WTC11 (cell line): ENCODE data around the gene PHF11. TPM values are rescaled to one million over a fixed set of nuclear protein-coding genes. Genes with fewer than 3 reads are reported as not detected.

Experiments used
- ATAC-seq: fragments of 200-7000 bp; cut with Tn5 transposase; 2 replicates; pipeline ENCODE4 v1.10.0; 2021; ENCODE audit warnings: mild to moderate bottlenecking, moderate library complexity
- CTCF ChIA-PET: fragments of 300-600 bp; sonication (Branson Sonifier 250); formaldehyde crosslinking; loops from one replicate; lab custom pipeline; 2021; ENCODE audit warnings: antibody characterized with exemption; lab: Charles Lee
- POLR2A ChIA-PET: fragments of 350-600 bp; sonication (Branson Sonifier 250); formaldehyde crosslinking; loops from one replicate; lab custom pipeline; 2021; ENCODE audit warnings: antibody characterized with exemption; lab: Charles Lee
- DNase-seq: peaks from one replicate; pipeline ENCODE4 v3.0.0; 2021; ENCODE audit warnings: low spot score
- H3K27ac Mint-ChIP-seq: 2 replicates; pipeline ENCODE4 v1.8.0; 2021; ENCODE audit warnings: mixed read lengths
- H3K27me3 Mint-ChIP-seq: 2 replicates; pipeline ENCODE4 v1.8.0; 2021; ENCODE audit warnings: low read depth, mild to moderate bottlenecking, moderate library complexity, mixed read lengths
- H3K36me3 Mint-ChIP-seq: 2 replicates; pipeline ENCODE4 v1.8.0; 2021; ENCODE audit warnings: mixed read lengths
- H3K4me1 Mint-ChIP-seq: 2 replicates; pipeline ENCODE4 v1.8.0; 2022; ENCODE audit warnings: mixed read lengths
- H3K4me3 Mint-ChIP-seq: 2 replicates; pipeline ENCODE4 v1.8.0; 2021; ENCODE audit warnings: mild to moderate bottlenecking, moderate library complexity, mixed read lengths
- H3K9me3 Mint-ChIP-seq: 2 replicates; pipeline ENCODE4 v1.8.0; 2021; ENCODE audit warnings: mixed read lengths
- FOXK1 ChIP-seq: sonication (generic); formaldehyde crosslinking; IDR thresholded peaks from 2 replicates; pipeline ENCODE4 v1.8.0; 2022; ENCODE audit warnings: mild to moderate bottlenecking, moderate library complexity, missing genetic modification reagents
- FOXP1 ChIP-seq: sonication (generic); formaldehyde crosslinking; IDR thresholded peaks from 2 replicates; pipeline ENCODE4 v1.8.0; 2022; ENCODE audit warnings: missing genetic modification reagents, mild to moderate bottlenecking, moderate library complexity, borderline replicate concordance
- GRHL2 ChIP-seq: fragments of 250-450 bp; sonication (Bioruptor Pico); IDR thresholded peaks from 2 replicates; pipeline ENCODE4 v1.8.0; 2022; ENCODE audit warnings: mild to moderate bottlenecking, moderate library complexity; ENCODE audit not compliant: insufficient replicate concordance, severe bottlenecking
- IRF2 ChIP-seq: sonication (generic); formaldehyde crosslinking; IDR thresholded peaks from 2 replicates; pipeline ENCODE4 v1.8.0; 2022; ENCODE audit warnings: low read depth, missing genetic modification reagents, borderline replicate concordance
- MYBL2 ChIP-seq: sonication (generic); formaldehyde crosslinking; IDR thresholded peaks from 2 replicates; pipeline ENCODE4 v1.8.1; 2023; ENCODE audit warnings: mild to moderate bottlenecking, moderate library complexity, missing genetic modification reagents
- NFE2L1 ChIP-seq: sonication (generic); formaldehyde crosslinking; IDR thresholded peaks from 2 replicates; pipeline ENCODE4 v1.8.1; 2023; ENCODE audit warnings: missing genetic modification reagents
- NR2C2 ChIP-seq: sonication (generic); formaldehyde crosslinking; IDR thresholded peaks from 2 replicates; pipeline ENCODE4 v1.8.0; 2022; ENCODE audit warnings: mild to moderate bottlenecking, missing genetic modification reagents
- OVOL2 ChIP-seq: fragments of 250-450 bp; sonication (Bioruptor Pico); IDR thresholded peaks from 2 replicates; pipeline ENCODE4 v1.9.0; 2021; ENCODE audit warnings: mild to moderate bottlenecking, borderline replicate concordance
- RELA ChIP-seq: sonication (generic); formaldehyde crosslinking; IDR thresholded peaks from 2 replicates; pipeline ENCODE4 v1.8.1; 2022; ENCODE audit warnings: missing genetic modification reagents, mild to moderate bottlenecking, borderline replicate concordance
- ZNF121 ChIP-seq: sonication (generic); formaldehyde crosslinking; IDR thresholded peaks from 2 replicates; pipeline ENCODE4 v1.8.0; 2023; ENCODE audit warnings: missing genetic modification reagents
- ZNF416 ChIP-seq: fragments of 250-450 bp; sonication (Bioruptor Pico); IDR thresholded peaks from 2 replicates; pipeline ENCODE4 v1.9.0; 2021; ENCODE audit warnings: mild to moderate bottlenecking, inconsistent platforms
- total RNA-seq: library from RNA; stranded (reverse); gene quantifications from 3 replicates; pipeline ENCODE4 v1.2.3, GENCODE V29; 2021
- TF ChIP-seq, protein P1 (sequence below): sonication (generic); formaldehyde crosslinking; IDR thresholded peaks from 2 replicates; pipeline ENCODE4 v1.8.1; 2023; ENCODE audit warnings: mild to moderate bottlenecking, missing genetic modification reagents, borderline replicate concordance
- TF ChIP-seq, protein P2 (sequence below): sonication (generic); formaldehyde crosslinking; IDR thresholded peaks from 2 replicates; pipeline ENCODE4 v1.8.0; 2022; ENCODE audit warnings: mild to moderate bottlenecking, missing genetic modification reagents
- TF ChIP-seq, protein P3 (sequence below): sonication (generic); formaldehyde crosslinking; IDR thresholded peaks from 2 replicates; pipeline ENCODE4 v1.8.1; 2022; ENCODE audit warnings: low read depth, mild to moderate bottlenecking, moderate library complexity, missing genetic modification reagents, borderline replicate concordance
- TF ChIP-seq, protein P4 (sequence below): sonication (generic); formaldehyde crosslinking; IDR thresholded peaks from 2 replicates; pipeline ENCODE4 v1.8.0; 2023; ENCODE audit warnings: missing genetic modification reagents, mild to moderate bottlenecking, borderline replicate concordance
- TF ChIP-seq, protein P5 (sequence below): sonication (generic); formaldehyde crosslinking; IDR thresholded peaks from 2 replicates; pipeline ENCODE4 v1.8.1; 2022; ENCODE audit warnings: mild to moderate bottlenecking, moderate library complexity, missing genetic modification reagents
- TF ChIP-seq, protein P6 (sequence below): sonication (generic); formaldehyde crosslinking; conservative IDR thresholded peaks from 2 replicates; pipeline ENCODE4 v1.8.1; 2022; ENCODE audit warnings: mild to moderate bottlenecking, missing genetic modification reagents
- TF ChIP-seq, protein P7 (sequence below): sonication (generic); formaldehyde crosslinking; IDR thresholded peaks from 2 replicates; pipeline ENCODE4 v1.8.1; 2023; ENCODE audit warnings: mild to moderate bottlenecking, moderate library complexity, missing genetic modification reagents

Gene PHF11
- total RNA-seq, 1 experiment from 2014 or later: 9.3 TPM

DNA sequence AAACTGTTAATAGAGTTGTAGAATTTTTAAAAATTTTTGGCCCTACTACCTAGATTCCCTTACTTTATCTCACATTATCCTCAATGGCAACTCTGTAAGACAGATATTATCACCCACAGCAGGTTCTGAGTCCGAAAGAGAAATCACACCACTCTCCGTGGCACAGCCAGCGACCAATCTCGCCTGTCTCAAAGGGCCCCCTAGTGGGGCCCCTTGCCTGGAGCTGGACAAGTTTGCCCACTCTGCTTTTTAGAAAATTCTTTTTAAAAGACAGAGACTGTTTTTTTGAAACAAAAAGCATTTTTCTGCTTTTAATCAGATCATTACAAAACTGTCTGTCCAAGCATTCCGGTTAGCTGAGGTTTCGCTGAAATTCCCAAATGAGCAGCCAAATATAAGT is 21.7 kb downstream of the PHF11 start (continued):
- TF ChIP-seq, protein P1, sequence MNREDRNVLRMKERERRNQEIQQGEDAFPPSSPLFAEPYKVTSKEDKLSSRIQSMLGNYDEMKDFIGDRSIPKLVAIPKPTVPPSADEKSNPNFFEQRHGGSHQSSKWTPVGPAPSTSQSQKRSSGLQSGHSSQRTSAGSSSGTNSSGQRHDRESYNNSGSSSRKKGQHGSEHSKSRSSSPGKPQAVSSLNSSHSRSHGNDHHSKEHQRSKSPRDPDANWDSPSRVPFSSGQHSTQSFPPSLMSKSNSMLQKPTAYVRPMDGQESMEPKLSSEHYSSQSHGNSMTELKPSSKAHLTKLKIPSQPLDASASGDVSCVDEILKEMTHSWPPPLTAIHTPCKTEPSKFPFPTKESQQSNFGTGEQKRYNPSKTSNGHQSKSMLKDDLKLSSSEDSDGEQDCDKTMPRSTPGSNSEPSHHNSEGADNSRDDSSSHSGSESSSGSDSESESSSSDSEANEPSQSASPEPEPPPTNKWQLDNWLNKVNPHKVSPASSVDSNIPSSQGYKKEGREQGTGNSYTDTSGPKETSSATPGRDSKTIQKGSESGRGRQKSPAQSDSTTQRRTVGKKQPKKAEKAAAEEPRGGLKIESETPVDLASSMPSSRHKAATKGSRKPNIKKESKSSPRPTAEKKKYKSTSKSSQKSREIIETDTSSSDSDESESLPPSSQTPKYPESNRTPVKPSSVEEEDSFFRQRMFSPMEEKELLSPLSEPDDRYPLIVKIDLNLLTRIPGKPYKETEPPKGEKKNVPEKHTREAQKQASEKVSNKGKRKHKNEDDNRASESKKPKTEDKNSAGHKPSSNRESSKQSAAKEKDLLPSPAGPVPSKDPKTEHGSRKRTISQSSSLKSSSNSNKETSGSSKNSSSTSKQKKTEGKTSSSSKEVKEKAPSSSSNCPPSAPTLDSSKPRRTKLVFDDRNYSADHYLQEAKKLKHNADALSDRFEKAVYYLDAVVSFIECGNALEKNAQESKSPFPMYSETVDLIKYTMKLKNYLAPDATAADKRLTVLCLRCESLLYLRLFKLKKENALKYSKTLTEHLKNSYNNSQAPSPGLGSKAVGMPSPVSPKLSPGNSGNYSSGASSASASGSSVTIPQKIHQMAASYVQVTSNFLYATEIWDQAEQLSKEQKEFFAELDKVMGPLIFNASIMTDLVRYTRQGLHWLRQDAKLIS (CRISPR knock-in tag): no peak
- TF ChIP-seq IRF2 (CRISPR knock-in tag): no peak
- no peak for TF ChIP-seq MYBL2 (CRISPR knock-in tag)
- TF ChIP-seq, protein P2, sequence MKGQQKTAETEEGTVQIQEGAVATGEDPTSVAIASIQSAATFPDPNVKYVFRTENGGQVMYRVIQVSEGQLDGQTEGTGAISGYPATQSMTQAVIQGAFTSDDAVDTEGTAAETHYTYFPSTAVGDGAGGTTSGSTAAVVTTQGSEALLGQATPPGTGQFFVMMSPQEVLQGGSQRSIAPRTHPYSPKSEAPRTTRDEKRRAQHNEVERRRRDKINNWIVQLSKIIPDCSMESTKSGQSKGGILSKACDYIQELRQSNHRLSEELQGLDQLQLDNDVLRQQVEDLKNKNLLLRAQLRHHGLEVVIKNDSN (CRISPR knock-in tag): no peak
- TF ChIP-seq ZNF121 (CRISPR knock-in tag): no peak

DNA sequence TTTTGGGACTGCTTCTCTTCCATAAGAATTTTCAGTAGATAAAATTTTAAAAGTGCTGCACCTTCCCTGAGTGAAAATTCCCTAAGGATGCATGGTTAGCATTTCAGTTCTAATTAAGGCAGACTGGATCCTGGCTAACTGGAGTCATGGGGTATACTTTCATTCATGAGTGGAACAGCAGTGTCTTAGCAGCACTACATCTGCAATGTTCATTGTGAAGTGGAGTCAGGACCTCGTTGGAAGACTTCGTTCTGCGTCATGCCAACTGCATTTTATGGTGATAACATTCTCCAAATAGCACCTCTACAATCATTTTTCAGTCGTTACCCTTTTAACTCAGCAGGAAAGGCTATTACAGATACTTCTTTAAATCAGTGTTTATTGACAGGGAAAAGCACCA is 25.5 kb downstream of the PHF11 start:
- CTCF ChIA-PET: no interaction called here
- H3K27me3 Mint-ChIP-seq: no peaks in the 10 kb centered on the region
- no peaks in the 10 kb centered on the region for H3K4me1 Mint-ChIP-seq
- POLR2A ChIA-PET: no interaction called here
- H3K27ac Mint-ChIP-seq: no peak overlapping the region
- no peak for TF ChIP-seq NR2C2
- no peak for TF ChIP-seq GRHL2 (CRISPR knock-in tag)
- TF ChIP-seq OVOL2: no peak
- TF ChIP-seq FOXP1: no peak
- no peak for TF ChIP-seq ZNF416 (CRISPR knock-in tag)
- TF ChIP-seq NFE2L1 (CRISPR knock-in tag): no peak
- TF ChIP-seq, protein P3, sequence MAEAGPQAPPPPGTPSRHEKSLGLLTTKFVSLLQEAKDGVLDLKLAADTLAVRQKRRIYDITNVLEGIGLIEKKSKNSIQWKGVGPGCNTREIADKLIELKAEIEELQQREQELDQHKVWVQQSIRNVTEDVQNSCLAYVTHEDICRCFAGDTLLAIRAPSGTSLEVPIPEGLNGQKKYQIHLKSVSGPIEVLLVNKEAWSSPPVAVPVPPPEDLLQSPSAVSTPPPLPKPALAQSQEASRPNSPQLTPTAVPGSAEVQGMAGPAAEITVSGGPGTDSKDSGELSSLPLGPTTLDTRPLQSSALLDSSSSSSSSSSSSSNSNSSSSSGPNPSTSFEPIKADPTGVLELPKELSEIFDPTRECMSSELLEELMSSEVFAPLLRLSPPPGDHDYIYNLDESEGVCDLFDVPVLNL (CRISPR knock-in tag): no peak
- TF ChIP-seq, all 79 proteins: peak for 0
- Mint-ChIP-seq H3K36me3 (no peaks in the 10 kb centered on the region), H3K9me3 (no peaks in the 10 kb centered on the region), H3K4me3 (no peak overlapping the region)
- ATAC-seq: no peak
- DNase-seq: no peak

DNA sequence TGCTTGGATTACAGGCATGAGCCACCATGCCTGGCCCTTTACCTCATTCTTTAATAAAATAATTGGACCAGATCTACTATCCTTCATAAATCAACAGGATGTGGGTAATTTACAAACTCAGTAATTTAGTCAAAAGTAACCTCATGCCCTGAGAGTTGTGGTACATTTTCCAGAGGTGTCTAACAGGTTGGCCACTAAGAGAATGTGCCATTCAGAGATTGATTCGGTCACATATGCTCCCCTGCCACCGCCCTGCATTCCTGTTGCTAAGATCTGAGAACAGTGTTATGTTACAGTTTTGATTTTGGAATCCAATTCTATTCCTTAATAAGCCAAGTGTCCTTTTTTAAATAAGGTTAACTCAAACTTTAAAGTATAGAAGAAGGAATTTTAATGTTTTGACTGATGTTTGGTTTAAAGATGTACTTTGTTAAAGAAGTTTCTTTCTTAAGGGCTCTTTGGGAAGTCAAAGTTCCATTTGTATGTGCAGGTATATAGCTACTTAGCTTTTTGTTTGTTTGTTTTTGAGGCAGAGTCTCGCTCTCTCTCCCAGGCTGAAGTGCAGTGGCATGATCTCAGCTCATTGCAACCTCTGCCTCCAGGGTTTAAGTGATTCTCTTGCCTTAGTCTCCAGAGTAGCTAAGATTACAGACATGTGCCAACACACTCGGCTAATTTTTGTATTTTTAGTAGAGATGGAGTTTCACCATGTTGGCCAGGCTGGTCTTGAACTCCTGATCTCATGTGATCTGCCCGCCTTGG is 29.2 kb downstream of the PHF11 start:
- peaks cover 1% of the 10 kb centered on the region; the same call in 1 of the 2 replicates for H3K36me3 Mint-ChIP-seq
- ChIA-PET POLR2A (interaction anchor here (0.7 kb wide), 1 partner anchor 500 kb away, joined by 4 read pairs; no protein-coding TSS in a partner anchor), CTCF (interaction anchor here (0.5 to 1.1 kb wide), 3 partner anchors 11 to 230 kb away, joined by 3 to 4 read pairs (median 3); no protein-coding TSS in a partner anchor)
- H3K4me3 Mint-ChIP-seq: no peak overlapping the region
- no peaks in the 10 kb centered on the region for H3K27me3 Mint-ChIP-seq
- H3K4me1 Mint-ChIP-seq: no peaks in the 10 kb centered on the region
- no peaks in the 10 kb centered on the region for H3K9me3 Mint-ChIP-seq
- no peak overlapping the region for H3K27ac Mint-ChIP-seq
- ATAC-seq: no peak
- DNase-seq: no peak
- TF ChIP-seq, protein P4, sequence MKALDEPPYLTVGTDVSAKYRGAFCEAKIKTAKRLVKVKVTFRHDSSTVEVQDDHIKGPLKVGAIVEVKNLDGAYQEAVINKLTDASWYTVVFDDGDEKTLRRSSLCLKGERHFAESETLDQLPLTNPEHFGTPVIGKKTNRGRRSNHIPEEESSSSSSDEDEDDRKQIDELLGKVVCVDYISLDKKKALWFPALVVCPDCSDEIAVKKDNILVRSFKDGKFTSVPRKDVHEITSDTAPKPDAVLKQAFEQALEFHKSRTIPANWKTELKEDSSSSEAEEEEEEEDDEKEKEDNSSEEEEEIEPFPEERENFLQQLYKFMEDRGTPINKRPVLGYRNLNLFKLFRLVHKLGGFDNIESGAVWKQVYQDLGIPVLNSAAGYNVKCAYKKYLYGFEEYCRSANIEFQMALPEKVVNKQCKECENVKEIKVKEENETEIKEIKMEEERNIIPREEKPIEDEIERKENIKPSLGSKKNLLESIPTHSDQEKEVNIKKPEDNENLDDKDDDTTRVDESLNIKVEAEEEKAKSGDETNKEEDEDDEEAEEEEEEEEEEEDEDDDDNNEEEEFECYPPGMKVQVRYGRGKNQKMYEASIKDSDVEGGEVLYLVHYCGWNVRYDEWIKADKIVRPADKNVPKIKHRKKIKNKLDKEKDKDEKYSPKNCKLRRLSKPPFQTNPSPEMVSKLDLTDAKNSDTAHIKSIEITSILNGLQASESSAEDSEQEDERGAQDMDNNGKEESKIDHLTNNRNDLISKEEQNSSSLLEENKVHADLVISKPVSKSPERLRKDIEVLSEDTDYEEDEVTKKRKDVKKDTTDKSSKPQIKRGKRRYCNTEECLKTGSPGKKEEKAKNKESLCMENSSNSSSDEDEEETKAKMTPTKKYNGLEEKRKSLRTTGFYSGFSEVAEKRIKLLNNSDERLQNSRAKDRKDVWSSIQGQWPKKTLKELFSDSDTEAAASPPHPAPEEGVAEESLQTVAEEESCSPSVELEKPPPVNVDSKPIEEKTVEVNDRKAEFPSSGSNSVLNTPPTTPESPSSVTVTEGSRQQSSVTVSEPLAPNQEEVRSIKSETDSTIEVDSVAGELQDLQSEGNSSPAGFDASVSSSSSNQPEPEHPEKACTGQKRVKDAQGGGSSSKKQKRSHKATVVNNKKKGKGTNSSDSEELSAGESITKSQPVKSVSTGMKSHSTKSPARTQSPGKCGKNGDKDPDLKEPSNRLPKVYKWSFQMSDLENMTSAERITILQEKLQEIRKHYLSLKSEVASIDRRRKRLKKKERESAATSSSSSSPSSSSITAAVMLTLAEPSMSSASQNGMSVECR (CRISPR knock-in tag): no peak
- TF ChIP-seq, protein P5, sequence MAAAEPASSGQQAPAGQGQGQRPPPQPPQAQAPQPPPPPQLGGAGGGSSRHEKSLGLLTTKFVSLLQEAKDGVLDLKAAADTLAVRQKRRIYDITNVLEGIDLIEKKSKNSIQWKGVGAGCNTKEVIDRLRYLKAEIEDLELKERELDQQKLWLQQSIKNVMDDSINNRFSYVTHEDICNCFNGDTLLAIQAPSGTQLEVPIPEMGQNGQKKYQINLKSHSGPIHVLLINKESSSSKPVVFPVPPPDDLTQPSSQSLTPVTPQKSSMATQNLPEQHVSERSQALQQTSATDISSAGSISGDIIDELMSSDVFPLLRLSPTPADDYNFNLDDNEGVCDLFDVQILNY (CRISPR knock-in tag): no peak
- TF ChIP-seq FOXK1 (CRISPR knock-in tag) (no peak), ZNF121 (CRISPR knock-in tag) (no peak), RELA (CRISPR knock-in tag) (no peak)
- TF ChIP-seq, protein P6, sequence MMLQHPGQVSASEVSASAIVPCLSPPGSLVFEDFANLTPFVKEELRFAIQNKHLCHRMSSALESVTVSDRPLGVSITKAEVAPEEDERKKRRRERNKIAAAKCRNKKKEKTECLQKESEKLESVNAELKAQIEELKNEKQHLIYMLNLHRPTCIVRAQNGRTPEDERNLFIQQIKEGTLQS (CRISPR knock-in tag): no peak
- TF ChIP-seq, protein P7, sequence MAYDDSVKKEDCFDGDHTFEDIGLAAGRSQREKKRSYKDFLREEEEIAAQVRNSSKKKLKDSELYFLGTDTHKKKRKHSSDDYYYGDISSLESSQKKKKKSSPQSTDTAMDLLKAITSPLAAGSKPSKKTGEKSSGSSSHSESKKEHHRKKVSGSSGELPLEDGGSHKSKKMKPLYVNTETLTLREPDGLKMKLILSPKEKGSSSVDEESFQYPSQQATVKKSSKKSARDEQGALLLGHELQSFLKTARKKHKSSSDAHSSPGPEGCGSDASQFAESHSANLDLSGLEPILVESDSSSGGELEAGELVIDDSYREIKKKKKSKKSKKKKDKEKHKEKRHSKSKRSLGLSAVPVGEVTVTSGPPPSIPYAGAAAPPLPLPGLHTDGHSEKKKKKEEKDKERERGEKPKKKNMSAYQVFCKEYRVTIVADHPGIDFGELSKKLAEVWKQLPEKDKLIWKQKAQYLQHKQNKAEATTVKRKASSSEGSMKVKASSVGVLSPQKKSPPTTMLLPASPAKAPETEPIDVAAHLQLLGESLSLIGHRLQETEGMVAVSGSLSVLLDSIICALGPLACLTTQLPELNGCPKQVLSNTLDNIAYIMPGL (CRISPR knock-in tag): no peak
